B cell (primary cell): ENCODE data around the gene MSLN. TPM values are rescaled to one million over a fixed set of nuclear protein-coding genes. Genes with fewer than 3 reads are reported as not detected.

Experiments
- ATAC-seq: fragments of 200-7000 bp; cut with Tn5 transposase; one replicate; pipeline ENCODE4 v1.10.0; 2021; ENCODE audit warnings: low read depth, mild to moderate bottlenecking, moderate number of reproducible peaks, moderate library complexity
- CTCF ChIA-PET: fragments of 350-600 bp; sonication (Branson Sonifier 250); formaldehyde crosslinking; loops from one replicate; lab custom pipeline; 2021; ENCODE audit warnings: antibody characterized with exemption, inconsistent platforms; lab: Charles Lee
- POLR2A ChIA-PET: fragments of 350-600 bp; sonication (Branson Sonifier 250); formaldehyde crosslinking; loops from one replicate; lab custom pipeline; 2021; ENCODE audit warnings: antibody characterized with exemption; lab: Charles Lee
- DNase-seq: peaks from one replicate; pipeline ENCODE4 v3.0.0; 2013
- H2AFZ ChIP-seq: 2 replicates; pipeline ENCODE4 v1.6.1; 2012; ENCODE audit warnings: mild to moderate bottlenecking, low read depth, low read length; ENCODE audit not compliant: insufficient read depth, poor library complexity, severe bottlenecking
- H3K27ac ChIP-seq, 2 donors: 1 replicate in 1 of 2; 2 replicates in 1 of 2; pipeline ENCODE4 v1.5.1; 2012 to 2013; ENCODE audit warnings: low read length in 2 of 2, mild to moderate bottlenecking in 2 of 2, moderate library complexity in 1 of 2
- H3K27me3 ChIP-seq, 4 experiments: fragments of 200-600 bp in 1 of 4; sonication (generic) in 1 of 4; replicated peaks in 1 of 4; 1 replicate in 2 of 4; 2 replicates in 2 of 4; pipeline versions ENCODE4 v1.6.1 to v1.7.0; 2013 to 2016; ENCODE audit warnings: low read length in 3 of 4, mild to moderate bottlenecking in 2 of 4, mixed read lengths in 1 of 4, moderate library complexity in 1 of 4; ENCODE audit not compliant: insufficient read depth in 4 of 4, control insufficient read depth in 3 of 4; ENCODE audit errors: control extremely low read depth in 1 of 4
- H3K36me3 ChIP-seq, 2 experiments: replicated peaks in 1 of 2; 1 replicate in 1 of 2; 2 replicates in 1 of 2; pipeline versions ENCODE4 v1.6.1 to v1.7.1; 2013; ENCODE audit warnings: low read length in 1 of 2; ENCODE audit not compliant: insufficient read depth in 2 of 2, control insufficient read depth in 1 of 2; ENCODE audit errors: control extremely low read depth in 1 of 2, extremely low read depth in 1 of 2
- H3K4me1 ChIP-seq, 2 donors: fragments of 200-600 bp in 1 of 2; sonication (generic) in 1 of 2; 1 replicate in 1 of 2; 2 replicates in 1 of 2; pipeline versions ENCODE4 v1.5.1 to v1.6.1; 2013 to 2017; ENCODE audit warnings: low read length in 2 of 2; ENCODE audit not compliant: control insufficient read depth in 2 of 2, insufficient read depth in 2 of 2
- H3K4me2 ChIP-seq: replicated peaks from 2 replicates; pipeline ENCODE3; 2012; ENCODE audit warnings: mild to moderate bottlenecking, low read depth, low read length; ENCODE audit not compliant: poor library complexity, severe bottlenecking
- H3K4me3 ChIP-seq, 5 experiments: fragments of 200-600 bp in 1 of 5; sonication (generic) in 1 of 5; 1 replicate in 3 of 5; 2 replicates in 2 of 5; pipeline versions ENCODE4 v1.5.1 to v1.7.0; 2011 to 2016; ENCODE audit warnings: low read length in 4 of 5, mild to moderate bottlenecking in 4 of 5, low read depth in 2 of 5, control low read depth in 1 of 5, moderate library complexity in 1 of 5; ENCODE audit not compliant: insufficient read depth in 1 of 5; ENCODE audit errors: control extremely low read depth in 1 of 5, extremely low read depth in 1 of 5
- H3K79me2 ChIP-seq: fragments of 200-600 bp; sonication (generic); one replicate; pipeline ENCODE4 v1.6.0; 2016; ENCODE audit warnings: low read length; ENCODE audit not compliant: control insufficient read depth, insufficient read depth
- H3K9ac ChIP-seq: fragments of 200-600 bp; sonication (generic); 2 replicates; pipeline ENCODE4 v1.6.1; 2017; ENCODE audit warnings: mild to moderate bottlenecking, low read length, moderate library complexity
- H3K9me3 ChIP-seq, 3 donors: one replicate each; pipeline versions ENCODE4 v1.6.1 to v1.7.1; 2013; ENCODE audit warnings: low read length in 2 of 3; ENCODE audit not compliant: control insufficient read depth in 2 of 3, insufficient read depth in 1 of 3; ENCODE audit errors: control extremely low read depth in 1 of 3
- H4K20me1 ChIP-seq: 2 replicates; pipeline ENCODE4 v1.6.0; 2012; ENCODE audit warnings: mild to moderate bottlenecking, low read length; ENCODE audit not compliant: insufficient read depth, control insufficient read depth, poor library complexity, severe bottlenecking
- H3K27ac Mint-ChIP-seq: one replicate; pipeline ENCODE4 v1.8.0; 2021; ENCODE audit warnings: mixed read lengths
- H3K27me3 Mint-ChIP-seq: one replicate; pipeline ENCODE4 v1.8.0; 2021; ENCODE audit warnings: mixed read lengths
- H3K4me1 Mint-ChIP-seq: one replicate; pipeline ENCODE4 v1.8.0; 2021; ENCODE audit warnings: mixed read lengths
- H3K4me3 Mint-ChIP-seq: one replicate; pipeline ENCODE4 v1.8.0; 2021; ENCODE audit warnings: mixed read lengths
- H3K9me3 Mint-ChIP-seq: one replicate; pipeline ENCODE4 v1.8.0; 2022; ENCODE audit warnings: mixed read lengths; ENCODE audit not compliant: insufficient read depth
- CTCF ChIP-seq: fragments of 200-600 bp; IDR thresholded peaks from one replicate; pipeline ENCODE4 v1.8.0; 2022; ENCODE audit warnings: antibody characterized with exemption, mild to moderate bottlenecking
- EZH2 ChIP-seq: IDR thresholded peaks from 2 replicates; pipeline ENCODE4 v1.6.1; 2012; ENCODE audit warnings: borderline replicate concordance, low read depth, mild to moderate bottlenecking, moderate library complexity, low read length; ENCODE audit not compliant: insufficient read depth, poor library complexity, severe bottlenecking
- WGBS: methylation state at CpG from one replicate; pipeline ENCODE4 v1.1.5; 2013; ENCODE audit warnings: missing lambda C conversion rate; ENCODE audit not compliant: insufficient coverage; 5-methylcytosine and 5-hydroxymethylcytosine counted together
- intact Hi-C: fragments of 100-400 bp; cut with micrococcal nuclease; formaldehyde crosslinking; loops from one replicate; pipeline ENCODE4 v1.10.0; 2022
- polyA plus RNA-seq: library from polyadenylated mRNA; depleted of rRNA; stranded (reverse); fragments of >200 nt; gene quantifications from 2 replicates; pipeline ENCODE4 v1.2.3, GENCODE V29; 2012
- total RNA-seq, 2 donors: library from RNA; stranded (reverse); fragments of 120-200 nt in 1 of 2; gene quantifications; 1 replicate in 1 of 2; 2 replicates in 1 of 2; pipeline versions ENCODE4 v1.2.3 to v1.2.4, GENCODE V29; 2013 to 2022

The MSLN gene
- total and polyA plus RNA-seq, 2 donors (not counting 1 experiment from before 2014, with no cell fraction given): not detected

- no peak overlapping the region for H3K4me2 ChIP-seq
- no peak overlapping the region for H3K27ac ChIP-seq
- H3K4me1 ChIP-seq: no peaks in the 10 kb centered on the region
- Mint-ChIP-seq H3K27me3 (no peaks in the 10 kb centered on the region), H3K4me1 (no peaks in the 10 kb centered on the region), H3K27ac (no peak overlapping the region), H3K4me3 (no peak overlapping the region), H3K9me3 (no peaks in the 10 kb centered on the region)
- WGBS: 100% methylated on average over 7 of the region's 13 CpGs
- TF ChIP-seq EZH2 (no peak), CTCF (no peak)
- H4K20me1 ChIP-seq: no peaks in the 10 kb centered on the region
- H3K9ac ChIP-seq: no peak overlapping the region
- CTCF ChIA-PET: no interaction called here
- no peaks in the 10 kb centered on the region for H3K9me3 ChIP-seq
- H3K79me2 ChIP-seq: no peaks in the 10 kb centered on the region
- POLR2A ChIA-PET: no interaction called here
- H2AFZ ChIP-seq: no peak overlapping the region
- ATAC-seq: no peak
- no peak for DNase-seq
- no peak overlapping the region for H3K4me3 ChIP-seq
- no peaks in the 10 kb centered on the region for H3K36me3 ChIP-seq
- intact Hi-C loops: no loop called here
- H3K27me3 ChIP-seq: no peaks in the 10 kb centered on the region
Observed at GRCh38 chr16:746637-747036, 13.9 kb upstream of the MSLN start.

DNA sequence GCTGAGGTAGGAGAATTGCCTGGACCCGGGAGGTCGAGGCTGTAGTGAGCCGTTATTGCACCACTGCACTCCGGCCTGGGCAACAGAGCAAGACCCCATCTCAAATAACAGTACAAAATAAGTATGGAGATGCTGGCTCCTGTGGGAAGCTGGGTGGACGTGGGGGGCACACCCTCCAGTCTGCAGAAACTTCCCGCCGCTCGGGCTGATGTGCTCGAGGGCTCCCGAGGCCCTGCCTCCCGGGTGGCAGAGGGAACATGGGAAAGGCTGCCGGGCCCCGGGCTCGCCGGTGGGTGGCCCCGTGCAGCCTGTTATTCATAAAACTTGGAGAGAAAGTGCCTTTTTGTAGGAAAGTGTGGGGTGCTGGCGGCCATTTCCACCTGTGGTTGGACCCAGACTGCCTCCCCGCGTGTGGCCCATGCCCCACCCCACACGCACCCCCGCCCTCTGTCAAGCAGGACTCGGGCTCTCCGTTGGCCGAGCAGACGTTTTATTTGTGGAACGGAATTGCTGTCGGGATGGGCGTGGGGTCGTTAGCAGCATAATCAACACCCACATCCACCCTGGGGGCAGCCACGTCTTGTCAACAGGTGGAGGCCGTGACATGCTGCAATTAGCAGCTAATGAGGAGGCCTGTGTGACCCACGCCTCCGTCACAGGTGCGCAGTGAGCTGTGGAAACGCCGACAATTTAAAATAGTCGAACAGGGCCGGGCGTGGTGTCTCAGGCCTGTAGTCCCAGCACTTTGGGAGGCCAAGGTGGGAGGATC is 12.4 kb upstream of the MSLN start:
- H3K4me2 ChIP-seq: no peak overlapping the region
- no peaks in the 10 kb centered on the region for H3K27me3 Mint-ChIP-seq
- no peak for TF ChIP-seq CTCF
- no peak for TF ChIP-seq EZH2
- no peaks in the 10 kb centered on the region for H3K9me3 Mint-ChIP-seq
- H3K9me3 ChIP-seq: no peaks in the 10 kb centered on the region
- ATAC-seq (no peak), DNase-seq (no peak)
- H3K9ac ChIP-seq: no peak overlapping the region
- no peaks in the 10 kb centered on the region for H3K79me2 ChIP-seq
- no peaks in the 10 kb centered on the region for H3K4me1 Mint-ChIP-seq
- H3K36me3 ChIP-seq: no peaks in the 10 kb centered on the region
- H3K4me1 ChIP-seq: no peaks in the 10 kb centered on the region
- ChIA-PET CTCF (no interaction called here), POLR2A (no interaction called here)
- 85% methylated on average over 32 of the region's 39 CpGs for WGBS
- no peak overlapping the region for H3K27ac Mint-ChIP-seq
- intact Hi-C loops: no loop called here
- H3K27me3 ChIP-seq: no peaks in the 10 kb centered on the region
- no peak overlapping the region for H3K4me3 ChIP-seq
- no peak overlapping the region for H2AFZ ChIP-seq
- no peak overlapping the region for H3K4me3 Mint-ChIP-seq
- H3K27ac ChIP-seq: no peak overlapping the region
- H4K20me1 ChIP-seq: no peaks in the 10 kb centered on the region
